ENCODE measurements around the gene VPS16.
A peak's percentile ranks its signal among the peaks of the same experiment; 100 is the strongest.

VPS16 gene

DNA sequence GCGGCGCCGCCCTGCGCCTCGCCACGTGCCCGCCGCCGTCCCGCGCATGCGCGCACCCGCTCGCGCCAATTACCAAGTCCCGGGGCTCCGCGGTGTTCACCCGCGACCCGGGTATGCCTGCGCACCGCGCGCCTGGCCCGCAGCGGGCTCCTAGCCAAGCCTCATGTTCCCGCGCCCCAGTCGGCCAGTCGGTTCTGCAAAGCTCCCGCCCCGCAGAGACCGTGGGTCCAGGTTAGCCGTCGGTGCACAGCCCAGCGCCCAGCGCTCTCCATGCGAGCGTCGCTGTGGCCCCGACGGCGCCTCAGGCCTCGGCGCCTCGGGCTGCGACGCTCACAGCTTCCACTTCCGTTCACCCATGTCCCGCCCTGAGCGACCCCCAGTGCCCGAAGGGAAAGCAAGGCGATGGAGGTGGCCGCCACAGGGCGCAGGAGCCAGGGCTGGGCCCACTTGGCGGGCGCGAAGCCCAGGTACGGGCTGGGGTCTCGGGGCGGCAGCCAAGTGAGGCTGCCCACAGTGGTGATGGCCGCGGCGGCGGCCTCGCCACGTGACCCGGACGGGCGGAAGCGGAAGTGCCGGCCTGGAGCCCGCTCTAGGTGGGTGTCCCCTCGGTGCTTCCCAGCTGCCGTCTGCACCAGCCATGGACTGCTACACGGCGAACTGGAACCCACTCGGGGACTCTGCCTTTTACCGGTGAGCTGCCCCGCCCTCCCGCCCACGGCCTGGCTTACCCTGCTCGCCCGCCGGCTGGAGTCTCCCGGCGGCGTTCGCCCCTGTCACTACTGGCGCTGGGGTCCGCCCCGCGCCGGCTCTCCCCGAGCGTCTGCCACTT is at the start of gene VPS16, which contains the start of gene PCED1A:
Gene VPS16, plus strand, starts transcription at position 608 of the 829 bp plus-strand sequence. Its CDS starts 30 bp downstream, at position 638.
Gene PCED1A, minus strand, starts transcription at position 518 of the 829 bp plus-strand sequence. CDS start 743 bp downstream, outside the sequence.
- DNase-seq, result peak; percentile 79 to 87

DNA sequence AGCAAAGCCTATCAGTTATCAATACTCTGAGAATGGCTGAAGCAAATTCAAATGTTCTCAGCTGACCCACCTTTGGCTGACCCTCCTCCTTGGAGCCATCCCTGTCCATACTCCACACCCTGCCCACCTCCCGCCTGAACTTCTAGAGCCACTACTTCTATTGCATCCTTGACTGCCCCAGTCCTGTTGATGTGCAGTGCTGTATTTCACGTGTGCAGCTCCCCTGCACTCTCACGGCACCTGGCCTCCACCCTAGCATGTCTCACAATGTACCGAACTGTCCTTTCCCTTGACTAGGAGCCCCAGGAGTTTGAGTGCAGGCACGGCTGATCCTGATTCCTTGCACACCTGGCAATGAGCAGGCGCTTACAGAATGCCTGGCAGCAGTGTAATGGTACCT is 47.1 kb upstream of the VPS16 start:
- DNase-seq, result no peak

DNA sequence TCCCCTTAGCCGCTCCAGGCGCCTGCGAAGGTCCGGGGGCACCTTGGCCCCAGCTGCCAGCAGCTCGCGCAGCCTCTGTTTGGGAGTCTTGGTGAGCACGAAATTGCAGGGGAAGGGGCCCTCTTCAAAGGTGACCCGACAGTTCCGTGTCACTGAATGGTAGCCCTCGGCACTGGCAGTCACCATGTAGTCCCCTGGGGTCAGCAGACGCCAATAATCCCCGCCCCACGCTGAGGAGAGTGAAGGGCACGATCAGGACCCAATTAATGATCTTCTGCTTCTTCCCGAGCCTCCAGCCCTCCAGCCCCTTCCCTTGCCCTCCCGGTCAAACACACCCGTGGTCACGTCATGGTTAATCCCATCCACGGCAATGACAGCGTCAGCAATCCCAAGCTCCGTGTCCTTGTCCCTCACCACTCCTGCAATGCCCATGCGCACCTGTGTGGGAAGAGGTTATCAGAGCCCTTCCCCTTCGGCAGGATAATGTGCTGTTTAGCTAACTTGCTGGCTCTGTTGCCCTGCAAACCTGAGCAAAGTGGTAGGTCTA is 46.3 kb upstream of the VPS16 start:
- no peak for DNase-seq

DNA sequence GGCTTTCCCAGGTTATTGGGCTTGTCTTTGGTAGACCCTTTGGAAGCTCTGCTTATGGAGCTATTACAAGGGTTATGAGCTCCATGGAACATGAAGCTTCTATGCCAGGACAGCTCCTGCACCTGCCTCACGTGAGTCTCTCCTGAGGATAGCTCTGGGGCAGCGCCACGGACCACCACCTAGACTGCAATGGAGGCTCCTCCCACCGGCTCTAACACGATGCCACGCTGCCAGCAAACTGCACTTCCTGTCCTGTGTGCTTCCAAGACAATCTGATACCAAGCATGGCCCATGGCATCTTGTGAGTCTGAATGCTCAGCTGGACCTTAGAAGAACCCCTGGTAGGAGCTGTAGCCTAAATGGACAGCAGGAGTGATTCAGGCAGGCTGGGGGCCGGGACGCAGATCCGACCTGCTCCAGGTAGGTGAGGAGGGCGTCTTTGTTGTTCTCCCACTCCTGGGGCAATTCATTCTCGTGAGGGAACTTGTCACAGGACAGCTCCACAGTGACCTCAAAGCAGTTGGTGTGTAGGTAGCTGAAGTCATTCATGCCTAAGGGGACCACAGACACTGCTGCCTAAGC is 45.6 kb upstream of the VPS16 start:
- no peak for DNase-seq

DNA sequence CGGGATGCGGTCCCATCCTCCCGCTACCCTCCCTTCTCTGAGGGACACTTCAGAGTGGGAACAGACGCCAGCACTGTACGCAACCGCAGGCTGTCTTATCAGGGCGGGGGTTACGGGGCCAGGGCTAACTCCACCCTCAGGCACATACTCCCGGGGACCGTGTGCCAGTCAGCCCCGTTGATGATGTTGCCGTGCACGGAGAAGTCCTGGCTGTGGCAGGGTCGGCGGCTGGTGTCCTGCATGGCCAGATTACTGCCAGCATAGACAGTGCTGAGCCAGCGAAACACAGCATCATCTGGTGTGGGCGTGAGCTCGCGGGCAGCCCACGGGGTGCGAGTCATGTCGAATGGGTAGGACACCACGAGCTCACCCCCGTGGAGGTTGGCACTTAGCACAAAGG is 45.1 kb upstream of the VPS16 start:
- DNase-seq, result no peak

DNA sequence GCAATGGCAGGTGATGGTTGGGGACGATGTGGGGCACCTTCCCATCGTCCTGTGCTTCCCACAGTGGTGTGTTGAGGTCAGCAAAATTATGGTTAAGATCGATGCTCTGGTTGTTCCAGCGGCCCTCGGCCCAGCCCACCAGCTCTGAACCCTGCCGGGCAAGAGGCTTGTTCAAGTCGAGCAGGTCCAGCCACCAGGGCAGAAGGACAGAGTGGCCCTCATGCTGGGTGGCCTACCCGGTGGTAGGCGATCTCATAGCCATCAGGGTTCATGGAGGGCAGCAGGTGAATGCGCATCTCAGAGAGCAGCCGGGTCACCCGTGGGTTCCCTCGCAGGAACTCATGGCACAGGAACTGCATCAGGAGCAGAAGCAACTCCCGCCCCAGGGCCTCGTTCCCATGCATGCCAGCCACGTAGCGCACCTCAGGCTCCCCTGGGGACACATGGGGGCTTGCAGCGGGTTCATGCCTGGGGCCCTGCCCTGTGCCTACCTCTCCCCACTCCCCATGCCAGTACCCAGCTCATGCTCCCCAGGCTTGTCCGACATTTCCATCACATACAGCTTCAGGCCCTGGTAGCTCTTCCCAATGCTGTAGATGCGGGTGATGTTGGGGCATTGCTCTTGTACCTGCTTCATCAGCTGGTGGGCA is 44.4 kb upstream of the VPS16 start:
- DNase-seq, result no peak

DNA sequence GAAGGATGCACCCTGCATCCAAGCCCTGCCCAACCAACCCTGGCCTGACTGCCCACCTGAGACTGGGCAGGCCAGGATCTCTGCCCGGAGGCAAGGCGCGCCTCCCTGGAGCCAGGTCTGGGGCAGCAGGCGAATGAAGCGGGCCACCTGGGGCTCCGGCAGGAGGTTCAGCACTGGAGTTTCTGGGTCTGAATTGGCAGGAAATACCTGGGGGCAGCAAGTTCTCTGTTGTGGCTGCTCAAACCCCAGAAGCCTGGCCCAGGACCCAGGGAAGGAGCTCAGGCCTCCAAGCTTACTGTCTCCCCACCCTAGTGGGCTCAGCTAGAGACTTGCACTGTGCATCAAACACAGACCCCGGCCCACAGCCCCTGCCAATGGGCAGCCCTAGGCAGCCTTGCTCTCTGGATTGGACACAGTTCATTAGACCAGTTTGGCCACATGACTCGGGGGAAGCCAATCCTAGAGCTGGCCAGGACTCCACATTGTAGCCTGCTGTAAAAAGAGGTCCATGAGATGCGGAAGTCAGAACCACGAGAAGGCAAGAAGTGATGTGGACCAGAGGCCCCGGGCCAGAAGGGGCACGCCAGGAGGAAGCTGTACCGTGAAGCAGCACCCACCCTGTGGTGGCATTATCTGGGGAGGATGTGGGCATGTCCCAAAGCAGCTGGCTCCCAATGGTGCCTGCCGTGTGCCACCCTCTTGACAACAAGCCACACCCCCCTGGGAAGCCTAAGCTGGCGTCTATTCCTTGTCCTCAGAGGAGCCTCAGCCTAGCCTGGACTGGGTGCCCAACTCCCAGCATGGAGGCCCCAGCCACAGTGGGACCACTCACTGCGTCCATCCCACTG is 43.2 kb upstream of the VPS16 start:
- no peak for DNase-seq

DNA sequence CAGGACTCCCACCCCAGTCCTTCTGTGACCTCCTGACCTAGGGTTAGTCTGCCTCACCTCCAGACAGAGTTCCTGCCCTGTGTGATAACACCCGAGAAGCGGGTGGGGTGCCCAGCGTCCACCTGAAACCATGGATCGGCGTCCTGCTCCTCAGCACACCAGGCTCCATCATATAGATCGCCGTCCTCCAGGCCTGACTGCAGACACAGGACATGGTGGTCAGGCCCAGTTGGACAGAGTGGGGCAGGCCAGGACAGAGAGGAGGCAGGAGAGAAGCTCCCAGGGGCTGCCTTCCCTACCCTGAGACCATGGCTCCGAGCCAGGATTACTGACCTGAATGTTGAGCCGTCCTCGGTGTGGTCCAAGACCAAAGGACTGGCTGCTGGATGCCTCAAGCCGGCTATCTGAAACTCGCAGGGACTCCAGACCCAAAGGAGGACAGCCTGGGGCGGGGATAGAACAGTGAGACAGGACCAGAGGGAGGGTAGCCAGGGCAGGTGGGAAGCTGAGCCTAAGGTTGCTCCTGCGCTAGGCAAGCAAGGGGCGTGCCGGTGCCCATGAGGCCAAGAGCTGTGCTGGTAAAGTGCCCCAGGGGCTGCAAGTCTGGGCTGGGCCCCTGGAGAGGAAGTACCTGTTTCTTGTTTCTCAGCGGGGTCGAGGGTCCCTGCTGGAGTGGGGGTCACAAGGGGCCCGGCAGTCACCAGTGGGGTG is 42.3 kb upstream of the VPS16 start:
- DNase-seq, result no peak

DNA sequence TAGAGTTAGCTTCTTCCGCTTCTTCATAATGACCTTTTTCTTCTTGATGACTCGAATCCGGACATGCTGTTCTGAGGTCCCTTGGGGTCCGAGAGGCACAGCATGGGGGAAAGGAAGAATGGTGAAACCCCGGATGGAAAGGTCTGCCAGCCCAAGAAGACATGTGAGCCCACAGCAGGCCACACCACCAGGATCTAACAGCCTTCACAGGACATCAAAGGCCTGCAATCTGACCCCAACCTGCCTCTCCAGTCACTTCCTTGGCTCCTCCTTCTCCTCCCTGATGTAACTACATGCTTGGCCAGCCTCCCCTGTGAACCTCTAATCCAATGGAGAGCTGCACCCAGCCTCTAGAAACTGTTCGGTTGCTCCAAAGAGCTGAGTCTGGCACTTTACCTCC is 41.7 kb upstream of the VPS16 start:
- DNase-seq, result no peak

GRCh38 chr20:2799271-2799670 is 41.3 kb upstream of the VPS16 start:
- DNase-seq, result no peak

DNA sequence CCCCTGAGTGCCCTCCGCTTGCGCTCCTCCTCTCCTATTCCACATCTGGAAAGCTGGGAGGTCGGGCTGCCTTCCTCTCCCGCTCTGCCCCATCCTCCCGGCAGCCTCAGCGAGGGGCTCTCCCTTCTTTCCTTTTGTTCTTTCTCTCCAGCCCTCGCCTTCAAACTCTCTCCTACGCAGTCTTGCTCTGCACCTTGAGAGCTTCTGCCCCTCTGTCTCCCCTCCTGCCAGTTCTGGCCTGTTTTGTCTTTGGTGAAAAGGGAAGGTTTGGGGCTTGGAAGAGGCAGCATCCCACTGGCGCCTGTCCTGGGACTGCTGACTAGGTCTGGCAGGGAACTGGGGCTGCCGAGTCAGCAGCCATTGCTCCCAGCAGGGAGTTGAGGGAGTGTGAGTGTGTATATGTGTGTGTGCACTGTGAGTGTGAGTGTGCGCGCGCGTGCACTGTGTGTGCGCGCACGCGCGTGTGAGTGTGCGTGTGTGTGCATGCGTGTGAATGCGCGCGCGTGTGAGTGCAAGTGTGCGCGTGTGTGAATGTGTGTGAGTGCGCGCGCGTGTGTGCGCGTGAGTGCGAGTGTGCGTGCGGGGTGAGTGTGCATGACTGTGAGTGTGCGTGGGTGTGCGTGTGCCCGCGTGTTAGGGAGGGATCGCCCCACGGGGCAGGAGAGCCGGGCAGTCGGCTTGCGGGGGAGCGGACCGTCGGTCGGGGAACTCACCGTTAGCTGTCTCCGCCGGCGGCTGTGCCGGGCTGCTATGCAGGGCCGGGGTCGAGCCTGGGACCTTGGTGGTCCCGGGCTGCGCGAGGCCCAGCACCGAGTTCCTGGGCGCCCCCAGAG is 40.6 kb upstream of the VPS16 start:
- DNase-seq, result no peak

DNA sequence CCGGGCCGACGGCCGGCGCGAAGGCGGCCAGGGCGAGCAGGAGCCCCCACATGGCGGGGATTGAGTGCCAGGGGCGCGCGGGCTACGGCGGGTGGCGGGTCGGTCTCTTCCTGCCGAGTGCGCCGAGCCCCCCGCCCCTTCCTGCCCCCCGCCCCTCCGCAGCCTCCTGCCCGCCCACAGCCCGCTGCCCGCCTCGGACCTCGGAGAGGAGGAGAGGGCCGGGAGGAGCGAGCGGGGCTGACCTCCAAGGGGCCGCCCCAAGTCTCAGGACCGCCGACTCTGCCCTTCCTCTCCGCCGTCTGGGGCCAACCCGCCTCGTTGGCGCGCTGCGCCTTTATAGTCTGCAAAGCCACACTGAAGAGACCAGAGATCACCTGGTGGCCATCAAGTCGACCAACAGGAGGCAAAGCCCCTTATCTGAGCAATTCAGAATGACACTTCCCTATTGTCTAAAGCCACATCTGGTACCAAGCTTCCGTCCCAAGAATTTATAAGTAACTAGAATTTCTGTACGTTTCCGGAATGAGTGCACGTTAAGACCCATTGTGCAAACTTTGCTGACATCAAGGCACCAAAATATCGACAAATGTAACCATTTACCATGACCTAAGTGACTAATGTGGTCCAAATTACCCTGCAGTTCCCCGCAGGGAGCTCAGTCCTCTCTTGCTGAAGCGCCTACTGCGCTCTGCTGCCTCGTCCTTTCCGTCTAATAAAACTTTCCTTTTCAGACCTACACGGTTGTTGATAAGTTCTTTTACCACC is 39.8 kb upstream of the VPS16 start, which contains the start of gene CPXM1:
Gene CPXM1, minus strand, starts transcription at position 107 of the 765 bp plus-strand sequence. Its CDS starts 55 bp downstream, at position 52.
- DNase-seq, result no peak

GRCh38 chr20:2801286-2801728 is 39.2 kb upstream of the VPS16 start:
- no peak for DNase-seq

DNA sequence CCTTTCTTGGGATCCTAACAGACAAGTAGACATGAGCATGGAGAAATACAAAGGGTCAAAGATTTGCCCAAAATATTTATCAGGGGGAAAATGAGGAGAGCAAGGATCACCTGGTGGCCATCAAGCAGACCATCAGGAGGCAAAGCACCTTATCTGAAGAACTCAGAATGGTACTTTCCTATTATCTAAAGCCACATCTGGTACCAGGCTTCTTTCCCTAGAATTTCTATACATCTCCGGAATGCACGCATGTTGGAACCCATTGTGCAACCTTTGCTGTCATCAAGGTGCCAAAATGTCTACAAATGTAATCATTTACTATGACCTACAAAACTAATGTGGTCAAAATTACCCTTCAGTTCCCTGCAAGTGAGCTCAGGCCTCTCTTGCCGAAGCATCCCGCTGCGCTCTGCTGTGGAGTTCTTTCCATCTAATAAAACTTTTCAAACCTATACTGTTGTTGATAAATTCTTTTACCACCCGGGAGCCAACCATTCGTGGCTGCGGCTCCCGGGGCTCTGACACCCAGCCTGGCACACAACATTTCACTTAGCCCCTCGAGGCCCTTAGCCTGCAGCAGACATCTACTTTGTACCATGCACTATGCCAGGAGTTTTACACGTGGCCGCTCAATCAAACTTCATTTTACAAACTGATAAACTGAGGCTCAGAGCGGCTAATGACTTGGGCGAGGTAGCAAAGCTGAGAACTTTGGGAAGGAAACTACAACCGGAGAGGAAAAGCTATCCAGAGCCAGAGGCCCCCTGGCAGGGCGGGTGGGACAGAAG is 36.3 kb upstream of the VPS16 start:
- DNase-seq, result no peak

DNA sequence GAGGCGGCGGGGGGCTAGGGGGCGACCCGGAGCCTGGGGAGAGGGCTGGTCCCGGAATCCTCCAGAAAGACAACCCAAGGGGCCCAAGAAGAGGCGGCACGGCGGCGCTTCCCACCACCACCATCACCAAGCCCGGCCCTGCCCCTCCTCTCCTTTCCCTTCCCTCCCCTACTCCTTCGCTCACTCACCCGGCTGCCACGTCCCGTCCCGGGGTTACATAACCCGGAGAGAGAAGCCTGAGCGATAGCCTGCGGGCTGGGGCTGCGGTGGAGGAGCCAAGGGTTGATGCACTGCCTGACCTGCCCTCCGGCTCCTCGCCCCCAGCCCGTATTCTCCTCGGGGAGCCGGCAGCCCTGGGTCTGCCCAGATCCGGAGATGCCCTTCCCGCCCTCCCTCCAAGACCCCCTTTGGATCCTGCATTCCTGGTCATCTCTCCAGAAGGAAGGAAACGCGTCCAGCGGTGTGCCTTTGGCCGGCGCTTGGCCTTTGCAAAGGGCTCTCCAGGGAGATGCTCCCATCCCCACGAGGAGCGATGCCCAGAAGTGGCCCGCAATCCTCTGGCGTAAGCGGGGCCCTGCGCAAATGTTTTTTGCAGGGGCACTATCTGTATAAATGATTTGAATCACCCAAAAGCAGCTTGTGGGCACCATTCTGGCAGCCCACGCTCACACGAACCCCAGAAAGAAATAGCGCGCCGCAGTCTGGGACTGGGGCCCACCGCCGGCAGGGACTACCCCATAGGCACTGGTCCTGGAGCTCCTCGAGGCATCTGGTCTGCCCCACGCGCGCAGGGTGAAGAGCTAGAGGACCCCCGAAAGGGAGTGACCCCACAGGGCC is 35.5 kb upstream of the VPS16 start:
- DNase-seq, result no peak

DNA sequence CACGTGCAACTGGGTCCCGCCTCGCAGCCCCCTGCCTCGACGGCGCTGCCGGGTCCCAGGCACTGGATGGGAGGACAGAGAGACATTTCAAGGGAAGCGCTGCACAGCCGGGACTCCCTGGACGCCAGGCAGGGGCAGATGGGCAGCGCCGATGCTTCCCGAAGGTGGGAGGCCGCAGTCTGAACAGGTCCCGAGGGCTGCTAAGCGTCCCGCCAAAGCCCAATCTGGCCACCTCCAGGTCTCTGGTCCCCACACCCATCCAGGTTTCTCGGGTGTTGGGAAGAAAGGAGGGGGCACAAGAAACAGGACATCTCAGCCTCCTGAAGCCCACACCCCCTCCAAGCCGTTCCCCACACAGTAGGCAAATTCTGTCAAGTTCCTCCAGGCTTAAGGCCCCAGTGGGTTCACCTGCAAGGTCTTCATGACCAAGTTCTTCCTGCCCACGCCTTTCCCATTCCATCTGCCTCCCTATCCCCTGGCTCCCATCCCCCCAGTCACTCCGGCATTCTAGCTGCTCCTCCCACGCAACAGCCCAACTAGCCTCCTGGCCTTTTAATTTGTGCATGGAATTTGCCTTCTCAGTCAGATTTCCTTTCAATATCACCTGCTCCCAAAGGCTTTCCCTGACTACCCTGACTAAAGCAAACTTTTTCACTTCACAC is 34.7 kb upstream of the VPS16 start:
- no peak for DNase-seq

DNA sequence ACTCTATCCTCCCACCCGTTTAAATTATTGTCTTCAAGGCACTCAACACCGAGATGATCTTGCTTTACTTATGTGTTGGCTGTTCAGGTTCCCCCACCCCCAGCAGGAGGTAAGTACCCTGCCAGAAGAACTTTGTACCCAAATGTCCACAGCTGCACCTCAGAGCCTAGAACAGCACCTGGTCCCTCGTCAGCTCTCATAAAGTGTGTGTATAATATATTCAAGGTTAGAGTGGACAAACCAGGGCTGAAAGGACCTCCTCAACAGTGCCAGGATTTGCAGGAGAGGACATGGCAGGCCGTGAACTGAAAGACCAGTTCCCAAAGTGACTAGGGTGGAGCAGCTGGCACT is 34.2 kb upstream of the VPS16 start:
- DNase-seq, result no peak

DNA sequence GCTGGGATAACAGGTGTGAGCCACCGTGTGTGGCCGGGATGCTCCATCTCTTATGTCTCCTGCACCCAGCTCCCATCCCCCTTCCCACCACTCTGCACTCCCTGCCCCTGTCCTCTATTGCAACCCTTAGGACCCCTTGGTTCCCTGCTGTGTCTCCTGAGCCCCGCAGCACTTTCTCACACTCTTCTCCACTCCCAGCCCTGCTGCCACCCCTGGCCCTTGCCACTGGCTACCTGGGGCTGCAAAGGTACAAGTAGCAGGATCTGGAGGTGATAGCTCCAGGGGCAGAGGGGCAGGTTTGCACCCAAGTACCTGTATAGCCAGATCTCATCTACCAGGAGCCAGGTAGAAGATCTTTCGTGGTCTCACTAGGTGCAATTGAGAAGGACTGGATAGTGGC is 33.5 kb upstream of the VPS16 start:
- DNase-seq, result no peak
